HFF-Myc (cell line): Measurements from ENCODE around the gene ZIC1.

ENCODE experiments used
- DNase-seq: peaks from one replicate; pipeline ENCODE4 v3.0.0-alpha.2; 2011; ENCODE audit warnings: low read depth; ENCODE audit errors: extremely low read depth
- H3K4me3 ChIP-seq: replicated peaks from 2 replicates; pipeline ENCODE4 v1.5.1; 2011; ENCODE audit warnings: low read depth, mild to moderate bottlenecking, control low read depth, low read length
- TF ChIP-seq, protein P1 (sequence below): IDR thresholded peaks from 2 replicates; pipeline ENCODE4 v1.5.1; 2012; ENCODE audit warnings: mild to moderate bottlenecking, low read depth, low read length, control low read depth; ENCODE audit errors: missing control alignments

The ZIC1 gene

DNA sequence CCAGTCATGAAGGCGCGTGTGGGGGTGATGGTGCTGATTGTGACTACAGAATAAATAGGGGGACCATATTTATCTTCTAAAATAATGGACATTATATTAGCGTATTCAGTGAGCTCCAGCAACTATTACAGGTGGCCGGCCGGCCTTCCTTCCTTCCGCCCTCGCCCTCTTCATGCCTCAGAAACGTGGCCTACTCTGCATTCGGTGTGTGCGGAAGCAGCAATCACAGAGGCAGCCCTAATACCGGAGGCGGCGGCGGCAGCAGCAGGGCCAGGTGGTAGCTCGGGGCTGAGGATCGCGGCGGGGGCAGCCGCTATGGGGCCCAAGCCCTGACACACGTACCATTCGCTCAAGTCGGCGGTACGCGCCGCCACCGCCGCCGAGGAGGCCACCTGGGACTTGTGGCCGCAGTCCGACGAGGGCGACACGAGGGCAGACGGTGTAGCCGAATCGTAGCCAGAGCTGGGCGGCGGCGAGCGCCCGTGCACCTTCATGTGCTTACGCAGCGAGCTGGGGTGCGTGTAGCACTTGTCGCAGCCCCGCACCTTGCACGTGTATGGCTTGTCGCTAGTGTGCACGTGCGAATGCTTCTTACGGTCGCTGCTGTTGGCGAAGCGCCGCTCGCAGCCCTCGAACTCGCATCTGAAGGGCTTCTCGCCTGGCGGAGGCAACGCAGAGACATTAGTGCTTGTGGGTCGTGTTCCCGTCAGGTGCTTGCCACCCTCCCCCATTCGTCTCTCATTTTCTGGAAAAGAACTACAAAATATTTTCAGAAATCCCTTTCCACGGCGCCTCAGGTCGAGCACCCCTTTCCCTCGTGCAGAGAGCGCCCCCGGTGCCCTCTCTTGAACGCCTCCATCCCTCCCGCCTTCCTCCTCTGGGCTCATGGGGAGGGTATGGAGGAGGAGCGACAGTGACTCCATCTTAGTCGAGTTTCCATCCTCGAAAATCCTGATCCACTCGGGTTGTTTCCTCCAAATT lies 18.3 kb upstream of the ZIC1 start:
- DNase-seq, result no peak
- TF ChIP-seq, protein P1, sequence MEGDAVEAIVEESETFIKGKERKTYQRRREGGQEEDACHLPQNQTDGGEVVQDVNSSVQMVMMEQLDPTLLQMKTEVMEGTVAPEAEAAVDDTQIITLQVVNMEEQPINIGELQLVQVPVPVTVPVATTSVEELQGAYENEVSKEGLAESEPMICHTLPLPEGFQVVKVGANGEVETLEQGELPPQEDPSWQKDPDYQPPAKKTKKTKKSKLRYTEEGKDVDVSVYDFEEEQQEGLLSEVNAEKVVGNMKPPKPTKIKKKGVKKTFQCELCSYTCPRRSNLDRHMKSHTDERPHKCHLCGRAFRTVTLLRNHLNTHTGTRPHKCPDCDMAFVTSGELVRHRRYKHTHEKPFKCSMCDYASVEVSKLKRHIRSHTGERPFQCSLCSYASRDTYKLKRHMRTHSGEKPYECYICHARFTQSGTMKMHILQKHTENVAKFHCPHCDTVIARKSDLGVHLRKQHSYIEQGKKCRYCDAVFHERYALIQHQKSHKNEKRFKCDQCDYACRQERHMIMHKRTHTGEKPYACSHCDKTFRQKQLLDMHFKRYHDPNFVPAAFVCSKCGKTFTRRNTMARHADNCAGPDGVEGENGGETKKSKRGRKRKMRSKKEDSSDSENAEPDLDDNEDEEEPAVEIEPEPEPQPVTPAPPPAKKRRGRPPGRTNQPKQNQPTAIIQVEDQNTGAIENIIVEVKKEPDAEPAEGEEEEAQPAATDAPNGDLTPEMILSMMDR, result no peak
- no peak overlapping the region for H3K4me3 ChIP-seq

GRCh38 chr3:147391781-147392624 lies 17.2 kb upstream of the ZIC1 start:
- peak; percentile 31 for DNase-seq
- peak overlapping the region; percentile 42 for H3K4me3 ChIP-seq
- TF ChIP-seq, protein P1, result peak; percentile 5

DNA sequence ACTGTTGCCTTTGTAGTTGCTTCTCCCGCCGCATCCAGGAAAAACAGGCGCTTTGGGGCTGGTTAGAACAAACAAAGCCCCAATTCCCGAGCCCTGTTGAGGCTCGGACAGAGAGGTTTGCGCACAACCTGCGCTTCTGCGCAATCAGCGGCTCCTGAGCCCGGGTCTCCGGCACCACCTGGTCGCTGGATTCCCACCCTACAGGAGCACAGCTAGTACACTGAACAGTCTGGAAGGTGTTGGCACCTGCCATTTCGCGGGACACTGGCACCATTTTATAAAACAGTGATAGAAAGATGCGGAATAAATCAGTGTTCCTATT lies 16.6 kb upstream of the ZIC1 start:
- DNase-seq, result no peak
- TF ChIP-seq, protein P1, result no peak
- H3K4me3 ChIP-seq, result peak overlapping the region; percentile 42

DNA sequence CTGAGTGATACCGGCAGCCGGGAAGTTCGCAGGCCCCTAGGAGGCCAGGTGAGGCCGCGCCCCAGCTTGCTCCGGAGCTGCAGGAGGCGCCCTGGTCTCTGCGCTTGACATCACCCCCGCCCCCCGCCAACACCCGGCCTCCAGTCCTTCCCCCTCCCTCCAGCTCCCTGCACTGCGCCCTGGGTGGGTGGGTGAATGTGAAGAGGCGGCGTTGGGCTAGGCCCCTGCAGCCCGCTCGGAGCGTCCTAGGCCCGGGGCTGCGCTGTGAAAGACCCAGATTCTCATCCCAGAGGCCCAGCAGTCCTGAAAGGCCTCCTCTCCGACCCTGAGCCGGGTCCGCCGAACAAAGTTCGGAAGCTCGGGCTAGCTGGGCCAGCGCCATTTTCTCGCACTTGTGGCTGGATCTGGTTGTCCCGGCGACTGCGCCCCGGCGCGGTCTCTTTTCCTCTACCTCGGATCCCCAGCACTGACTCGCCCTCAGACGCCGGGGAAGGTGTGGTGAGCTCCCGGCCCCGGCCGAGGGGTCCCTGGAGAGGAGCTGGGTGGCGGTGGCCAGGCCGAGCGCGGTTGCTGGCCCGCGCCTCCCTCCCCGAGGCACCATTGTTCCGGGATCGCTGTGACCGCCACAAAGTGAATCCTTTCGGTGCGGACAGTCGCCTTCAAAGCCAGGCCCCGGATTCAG lies 15.8 kb upstream of the ZIC1 start:
- TF ChIP-seq, protein P1, result no peak
- no peak for DNase-seq
- peak overlapping the region; percentile 42 for H3K4me3 ChIP-seq

DNA sequence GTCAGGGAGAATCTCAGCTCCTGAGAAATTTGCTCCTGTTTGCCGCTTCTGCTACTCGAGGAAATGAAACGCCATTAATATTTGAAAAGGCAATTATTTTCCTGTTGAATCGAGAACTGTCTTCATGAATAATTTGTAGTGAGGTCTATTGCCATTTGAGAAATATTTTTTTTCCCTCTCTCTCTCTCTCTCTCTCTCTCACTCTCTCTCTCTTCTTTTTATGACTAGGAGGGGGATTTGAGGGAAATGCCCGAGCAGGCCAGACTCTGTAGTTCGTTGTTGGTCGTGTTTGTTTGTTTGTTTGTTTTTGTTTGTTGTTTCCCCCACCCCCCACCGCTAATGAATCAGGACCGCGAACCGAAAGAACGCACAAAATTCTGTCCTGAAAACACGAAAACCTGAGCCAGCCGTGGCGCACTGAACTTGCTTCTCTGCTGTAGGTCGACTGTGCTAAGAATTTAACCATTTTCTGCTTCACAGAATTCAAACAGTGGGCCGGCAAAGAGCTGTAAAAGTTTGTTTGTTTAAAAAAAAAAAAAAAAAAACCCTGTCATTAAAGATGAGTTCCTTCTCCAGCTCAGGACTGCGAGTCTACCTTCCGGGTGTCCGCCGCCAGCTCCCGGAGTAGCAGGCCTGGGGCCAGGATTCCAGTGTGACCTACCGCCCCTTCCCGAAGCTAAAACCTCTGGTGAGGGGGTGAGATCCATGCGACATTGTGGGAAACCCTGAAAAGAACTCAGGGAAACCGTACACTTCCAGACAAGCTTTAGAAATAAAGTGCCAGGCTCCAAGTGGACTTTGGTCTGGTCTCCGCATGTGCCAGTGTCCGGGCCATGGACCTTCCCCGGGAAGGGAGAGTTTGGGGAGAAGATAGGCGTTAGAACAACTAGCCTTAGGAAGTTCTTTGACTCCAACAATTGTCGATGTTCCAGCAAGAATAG lies 15.0 kb upstream of the ZIC1 start:
- no peak for DNase-seq
- H3K4me3 ChIP-seq, result peak overlapping the region; percentile 42
- TF ChIP-seq, protein P1, result no peak
